ENCODE results near the gene CDH22.

DNA sequence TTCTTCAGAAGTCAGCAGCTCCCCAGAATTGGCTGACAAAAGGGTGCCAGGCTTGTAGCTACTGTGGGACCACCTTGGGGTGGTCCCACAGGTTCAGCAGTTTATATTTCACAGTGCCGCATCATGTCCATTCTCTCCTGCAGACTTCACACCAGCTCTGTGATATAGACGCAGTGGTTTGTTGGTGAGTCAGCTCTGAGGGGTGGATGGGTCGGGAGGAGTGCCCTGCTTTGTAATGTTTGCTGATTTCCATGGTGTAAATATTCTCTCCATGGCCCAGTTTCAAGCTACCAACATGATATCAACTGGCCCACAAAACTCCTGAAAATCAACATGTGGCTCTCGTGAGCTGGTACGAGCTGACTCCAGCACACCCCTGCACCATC is 78.2 kb downstream of the CDH22 start:
- TF ChIP-seq, protein P1, sequence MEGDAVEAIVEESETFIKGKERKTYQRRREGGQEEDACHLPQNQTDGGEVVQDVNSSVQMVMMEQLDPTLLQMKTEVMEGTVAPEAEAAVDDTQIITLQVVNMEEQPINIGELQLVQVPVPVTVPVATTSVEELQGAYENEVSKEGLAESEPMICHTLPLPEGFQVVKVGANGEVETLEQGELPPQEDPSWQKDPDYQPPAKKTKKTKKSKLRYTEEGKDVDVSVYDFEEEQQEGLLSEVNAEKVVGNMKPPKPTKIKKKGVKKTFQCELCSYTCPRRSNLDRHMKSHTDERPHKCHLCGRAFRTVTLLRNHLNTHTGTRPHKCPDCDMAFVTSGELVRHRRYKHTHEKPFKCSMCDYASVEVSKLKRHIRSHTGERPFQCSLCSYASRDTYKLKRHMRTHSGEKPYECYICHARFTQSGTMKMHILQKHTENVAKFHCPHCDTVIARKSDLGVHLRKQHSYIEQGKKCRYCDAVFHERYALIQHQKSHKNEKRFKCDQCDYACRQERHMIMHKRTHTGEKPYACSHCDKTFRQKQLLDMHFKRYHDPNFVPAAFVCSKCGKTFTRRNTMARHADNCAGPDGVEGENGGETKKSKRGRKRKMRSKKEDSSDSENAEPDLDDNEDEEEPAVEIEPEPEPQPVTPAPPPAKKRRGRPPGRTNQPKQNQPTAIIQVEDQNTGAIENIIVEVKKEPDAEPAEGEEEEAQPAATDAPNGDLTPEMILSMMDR (IDR thresholded peaks at IDR 0.05; ENCODE audit: poor library complexity, severe bottlenecking), result no peak
- TF ChIP-seq TAF1 (IDR thresholded peaks at IDR 0.05; ENCODE audit: low read depth) (no peak), EZH2 (IDR thresholded peaks at IDR 0.05; ENCODE audit: borderline replicate concordance, insufficient read depth, low read length, poor library complexity, severe bottlenecking) (no peak)

Measured in neural cell (in vitro differentiated cells).